ENCODE measurements around the gene PAX4. TPM values are rescaled to one million over a fixed set of nuclear protein-coding genes. Genes with fewer than 3 reads are reported as not detected.

PAX4 gene
- total and polyA plus RNA-seq, 9 of the 15 experiments (the other 6 are each of a cell fraction or from before 2014, with no cell fraction given), result not detected

DNA sequence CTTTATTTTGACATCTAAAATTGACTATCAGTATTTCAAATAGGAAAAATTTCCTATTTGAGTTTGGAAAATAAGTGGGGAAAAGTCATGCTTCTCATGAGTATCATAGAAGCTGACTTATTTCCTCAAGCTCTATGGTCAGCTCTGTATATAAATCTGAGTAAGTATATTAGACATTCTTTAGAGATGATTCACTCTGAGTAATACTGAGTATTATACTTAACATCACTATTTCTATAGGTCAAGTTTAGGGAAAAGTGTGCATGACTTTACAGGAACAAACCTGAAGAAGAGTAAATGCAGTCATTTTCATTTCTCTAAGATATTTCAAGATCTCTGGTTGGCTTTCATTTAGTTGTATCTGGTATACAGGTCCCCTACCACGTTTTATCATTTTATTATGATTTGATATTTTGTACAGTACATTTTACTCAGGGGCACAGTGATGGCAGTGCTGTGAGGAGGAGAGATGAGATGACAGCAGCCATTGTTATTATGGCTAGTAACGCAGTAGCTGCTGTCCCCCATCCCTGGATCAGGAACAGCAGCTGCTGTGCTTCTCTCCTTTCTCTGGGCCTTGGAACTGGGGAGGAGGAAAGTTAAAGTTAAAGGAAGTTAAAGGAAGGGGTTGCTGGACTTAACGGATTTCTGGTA is 49.2 kb upstream of the PAX4 start:
- Histone ChIP-seq H3K4me3 (no peak overlapping the region), H3K27me3 (ENCODE audit: control insufficient read depth in 2 of 2, insufficient read depth in 2 of 2, low read length in 2 of 2) (no peaks in the 10 kb centered on the region), H4K20me1 (replicated peaks; ENCODE audit: control insufficient read depth, insufficient read depth, low read length) (peaks cover 68% of the 10 kb centered on the region), H3K4me1 (replicated peaks in 1 of 2; ENCODE audit: control insufficient read depth in 2 of 2, insufficient read depth in 2 of 2, low read length in 2 of 2) (no peaks in the 10 kb centered on the region), H2AFZ (ENCODE audit: low read depth, low read length) (no peak overlapping the region), H3K9ac (ENCODE audit: insufficient read depth in 1 of 2, low read depth in 2 of 2, low read length in 2 of 2) (no peak overlapping the region; a peak in 1 of 4 replicates), H3K9me1 (ENCODE audit: control insufficient read depth, insufficient read depth, low read length) (no peaks in the 10 kb centered on the region), H3K9me3 (replicated peaks; ENCODE audit: control insufficient read depth, insufficient read depth, low read depth, low read length) (no peaks in the 10 kb centered on the region), H3K27ac (ENCODE audit: extremely low read depth, low read depth, low read length) (no peak overlapping the region), H3K36me3 (ENCODE audit: control insufficient read depth, insufficient read depth, low read length) (peaks cover 86% of the 10 kb centered on the region; the same call in 2 of the 3 replicates), H3K79me2 (ENCODE audit: control insufficient read depth, insufficient read depth, low read length) (peaks cover 98% of the 10 kb centered on the region), H3K4me2 (ENCODE audit: insufficient read depth, low read length) (no peak overlapping the region)
- POLR2A ChIA-PET, result interaction anchor here (0.6 to 2.6 kb wide), 8 partner anchors 9 to 191 kb away, joined by 3 to 17 read pairs (median 4); partner anchors contain the start of gene SND1
- CTCF ChIA-PET (ENCODE audit: low intra/inter-chr PET ratio), result no interaction called here
- in situ Hi-C loops (cut with MboI) (no loop called here), intact Hi-C loops (cut with micrococcal nuclease) (no loop called here)
- no TSS peak for BruUV-seq (replicated peaks)
- DNase-seq (ENCODE audit: extremely low read depth in 1 of 4, low spot score in 3 of 4), result no peak
- no peak for ATAC-seq
- FAIRE-seq, result no peak
- TF ChIP-seq, protein P1, sequence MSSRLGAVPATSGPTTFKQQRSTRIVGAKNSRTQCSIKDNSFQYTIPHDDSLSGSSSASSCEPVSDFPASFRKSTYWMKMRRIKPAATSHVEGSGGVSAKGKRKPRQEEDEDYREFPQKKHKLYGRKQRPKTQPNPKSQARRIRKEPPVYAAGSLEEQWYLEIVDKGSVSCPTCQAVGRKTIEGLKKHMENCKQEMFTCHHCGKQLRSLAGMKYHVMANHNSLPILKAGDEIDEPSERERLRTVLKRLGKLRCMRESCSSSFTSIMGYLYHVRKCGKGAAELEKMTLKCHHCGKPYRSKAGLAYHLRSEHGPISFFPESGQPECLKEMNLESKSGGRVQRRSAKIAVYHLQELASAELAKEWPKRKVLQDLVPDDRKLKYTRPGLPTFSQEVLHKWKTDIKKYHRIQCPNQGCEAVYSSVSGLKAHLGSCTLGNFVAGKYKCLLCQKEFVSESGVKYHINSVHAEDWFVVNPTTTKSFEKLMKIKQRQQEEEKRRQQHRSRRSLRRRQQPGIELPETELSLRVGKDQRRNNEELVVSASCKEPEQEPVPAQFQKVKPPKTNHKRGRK (tag; IDR thresholded peaks at IDR 0.05), result no peak
- TF ChIP-seq CBFB (CRISPR knock-in tag; IDR thresholded peaks at IDR 0.05) (no peak), ZNF175 (CRISPR knock-in tag; IDR thresholded peaks at IDR 0.05; ENCODE audit: low read depth) (no peak), ZNF561 (CRISPR knock-in tag; conservative IDR thresholded peaks at IDR 0.05) (no peak), ZNF717 (CRISPR knock-in tag; IDR thresholded peaks at IDR 0.05) (no peak), SRSF7 (optimal IDR thresholded peaks at IDR 0.05; ENCODE audit: low read depth, low read length) (no peak), FUS (optimal IDR thresholded peaks at IDR 0.05; ENCODE audit: low read depth, low read length) (no peak), POLR2A (conservative IDR thresholded peaks at IDR 0.05) (no peak), CEBPG (CRISPR knock-in tag; IDR thresholded peaks at IDR 0.05) (no peak), CEBPG (tag; conservative IDR thresholded peaks at IDR 0.05 in 1 of 2, IDR thresholded peaks at IDR 0.05 in 1 of 2) (no peak), POU5F1 (IDR thresholded peaks at IDR 0.05; ENCODE audit: borderline replicate concordance, low read depth, low read length, partially characterized antibody) (no peak)
- TF ChIP-seq, protein P2, sequence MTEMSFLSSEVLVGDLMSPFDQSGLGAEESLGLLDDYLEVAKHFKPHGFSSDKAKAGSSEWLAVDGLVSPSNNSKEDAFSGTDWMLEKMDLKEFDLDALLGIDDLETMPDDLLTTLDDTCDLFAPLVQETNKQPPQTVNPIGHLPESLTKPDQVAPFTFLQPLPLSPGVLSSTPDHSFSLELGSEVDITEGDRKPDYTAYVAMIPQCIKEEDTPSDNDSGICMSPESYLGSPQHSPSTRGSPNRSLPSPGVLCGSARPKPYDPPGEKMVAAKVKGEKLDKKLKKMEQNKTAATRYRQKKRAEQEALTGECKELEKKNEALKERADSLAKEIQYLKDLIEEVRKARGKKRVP (CRISPR knock-in tag; IDR thresholded peaks at IDR 0.05), result no peak
- TF ChIP-seq, protein P3, sequence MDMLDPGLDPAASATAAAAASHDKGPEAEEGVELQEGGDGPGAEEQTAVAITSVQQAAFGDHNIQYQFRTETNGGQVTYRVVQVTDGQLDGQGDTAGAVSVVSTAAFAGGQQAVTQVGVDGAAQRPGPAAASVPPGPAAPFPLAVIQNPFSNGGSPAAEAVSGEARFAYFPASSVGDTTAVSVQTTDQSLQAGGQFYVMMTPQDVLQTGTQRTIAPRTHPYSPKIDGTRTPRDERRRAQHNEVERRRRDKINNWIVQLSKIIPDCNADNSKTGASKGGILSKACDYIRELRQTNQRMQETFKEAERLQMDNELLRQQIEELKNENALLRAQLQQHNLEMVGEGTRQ (CRISPR knock-in tag; IDR thresholded peaks at IDR 0.05), result no peak
- 72% methylated on average over 3 of the region's 3 CpGs for WGBS (ENCODE audit: insufficient coverage, low coverage, missing lambda C conversion rate)

Data from K562 (cell line).